Mucosa of gallbladder (tissue), 1 donor: ENCODE results near the gene SNRPD3. TPM values are rescaled to one million over a fixed set of nuclear protein-coding genes. Genes with fewer than 3 reads are reported as not detected.
"Not testable (repeated sequence)": the region's sequence is repeated elsewhere in the genome, so short reads cannot be mapped to it uniquely, and the experiment has no call there.

ENCODE experiments used
- DNase-seq: peaks from one replicate; pipeline ENCODE4 v3.0.0-alpha.2; 2020; ENCODE audit warnings: low spot score
- total RNA-seq: library from RNA; stranded (reverse); gene quantifications from one replicate; pipeline ENCODE4 v1.2.1, GENCODE V29; 2021
- donor health status: DM: no; HTN: no; CAD: no.

The SNRPD3 gene
- total RNA-seq, 1 donor from 2014 or later = 98.3 TPM

GRCh38 chr22:24609888-24610287 is 54.1 kb downstream of the SNRPD3 start:
- not testable (repeated sequence) for DNase-seq

- DNase-seq = not testable (repeated sequence)
Measured at GRCh38 chr22:24614794-24615193, 59.0 kb downstream of the SNRPD3 start.

GRCh38 chr22:24621244-24621643 is 65.4 kb downstream of the SNRPD3 start:
- DNase-seq = not testable (repeated sequence)

- not testable (repeated sequence) for DNase-seq
Measured at GRCh38 chr22:24622596-24622995, 66.8 kb downstream of the SNRPD3 start.

Other genes with a start within 250 kb of the SNRPD3 start
- 4.1 TPM for gene ADORA2A, start 128.4 kb upstream of the SNRPD3 start, total RNA-seq
- 0.83 TPM for gene UPB1, start 60.7 kb upstream of the SNRPD3 start, total RNA-seq
- gene GUCD1, start 861 bp upstream of the SNRPD3 start, total RNA-seq = 201 TPM
- 49.4 TPM for gene LRRC75B, start 37.1 kb downstream of the SNRPD3 start, total RNA-seq
- gene GGT1, start 47.2 kb downstream of the SNRPD3 start, total RNA-seq = 208 TPM
- gene PIWIL3, start 218.7 kb downstream of the SNRPD3 start, total RNA-seq = not detected